ENCODE results near the gene FOXN1. TPM values are rescaled to one million over a fixed set of nuclear protein-coding genes. Genes with fewer than 3 reads are reported as not detected.
"Not testable (repeated sequence)": the region's sequence is repeated elsewhere in the genome, so short reads cannot be mapped to it uniquely, and the experiment has no call there.

Gene FOXN1
- total RNA-seq, 4 donors from 2014 or later: not detected

DNA sequence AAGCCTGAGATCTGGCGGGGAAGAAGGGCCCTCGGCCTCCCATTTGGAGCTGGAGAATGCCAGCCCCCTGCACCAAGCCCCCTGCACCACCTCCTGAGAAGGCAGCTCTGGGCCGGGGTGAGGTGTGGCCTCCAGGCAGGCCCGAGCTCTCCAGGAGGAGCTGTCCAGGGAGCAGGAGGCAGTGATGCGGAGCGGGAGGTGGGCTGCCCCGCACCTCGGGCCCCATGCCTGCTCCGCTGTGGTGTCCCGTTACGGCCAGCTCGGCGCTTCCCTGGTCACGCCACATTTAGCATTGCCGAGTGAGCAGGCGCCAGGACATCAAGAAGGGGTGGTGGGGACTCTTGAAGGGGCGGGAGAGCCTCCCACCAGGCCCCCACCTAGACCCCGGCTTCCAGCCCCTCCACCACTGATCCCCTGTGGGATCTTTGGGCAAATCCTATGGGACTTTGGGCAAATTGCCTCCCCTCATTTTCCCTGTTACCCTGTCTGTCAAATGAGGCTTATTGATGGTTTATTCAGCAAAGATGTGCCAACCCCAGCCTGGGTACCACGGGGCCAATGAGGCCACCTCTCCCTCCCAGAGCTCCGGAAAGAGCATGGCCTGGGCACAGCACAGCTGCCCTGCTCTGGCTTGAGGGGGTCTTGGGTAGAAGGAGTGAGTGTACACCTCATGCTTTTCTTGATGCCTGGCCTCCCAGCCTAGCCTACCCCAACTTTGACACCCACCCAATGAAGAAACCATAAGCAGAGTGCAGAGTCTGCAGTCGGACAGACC is 15.3 kb downstream of the FOXN1 start:
- TF ChIP-seq POLR2A (IDR thresholded peaks at IDR 0.05) (no peak), EP300 (IDR thresholded peaks at IDR 0.05) (no peak)
- TF ChIP-seq, protein P1, sequence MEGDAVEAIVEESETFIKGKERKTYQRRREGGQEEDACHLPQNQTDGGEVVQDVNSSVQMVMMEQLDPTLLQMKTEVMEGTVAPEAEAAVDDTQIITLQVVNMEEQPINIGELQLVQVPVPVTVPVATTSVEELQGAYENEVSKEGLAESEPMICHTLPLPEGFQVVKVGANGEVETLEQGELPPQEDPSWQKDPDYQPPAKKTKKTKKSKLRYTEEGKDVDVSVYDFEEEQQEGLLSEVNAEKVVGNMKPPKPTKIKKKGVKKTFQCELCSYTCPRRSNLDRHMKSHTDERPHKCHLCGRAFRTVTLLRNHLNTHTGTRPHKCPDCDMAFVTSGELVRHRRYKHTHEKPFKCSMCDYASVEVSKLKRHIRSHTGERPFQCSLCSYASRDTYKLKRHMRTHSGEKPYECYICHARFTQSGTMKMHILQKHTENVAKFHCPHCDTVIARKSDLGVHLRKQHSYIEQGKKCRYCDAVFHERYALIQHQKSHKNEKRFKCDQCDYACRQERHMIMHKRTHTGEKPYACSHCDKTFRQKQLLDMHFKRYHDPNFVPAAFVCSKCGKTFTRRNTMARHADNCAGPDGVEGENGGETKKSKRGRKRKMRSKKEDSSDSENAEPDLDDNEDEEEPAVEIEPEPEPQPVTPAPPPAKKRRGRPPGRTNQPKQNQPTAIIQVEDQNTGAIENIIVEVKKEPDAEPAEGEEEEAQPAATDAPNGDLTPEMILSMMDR (IDR thresholded peaks at IDR 0.05): no peak
- Histone ChIP-seq H3K27ac (no peak overlapping the region), H3K36me3 (no peaks in the 10 kb centered on the region)

DNA sequence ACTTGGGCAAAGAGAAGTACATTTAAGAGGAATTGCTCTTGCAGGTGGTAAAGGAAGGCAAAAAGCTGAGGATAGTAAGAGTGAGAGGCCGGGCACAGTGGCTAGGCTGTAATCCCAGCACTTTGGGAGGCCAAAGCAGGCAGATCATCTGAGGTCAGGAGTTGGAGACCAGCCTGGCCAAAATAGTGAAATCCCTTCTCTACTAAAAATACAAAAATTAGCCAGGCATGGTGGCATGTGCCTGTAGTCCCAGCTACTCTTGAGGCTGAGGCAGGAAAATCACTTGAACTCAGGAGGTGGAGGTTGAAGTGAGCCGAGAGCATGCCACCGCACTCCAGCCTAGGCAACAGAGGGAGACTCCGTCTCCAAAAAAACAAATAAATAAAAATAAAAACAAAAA is 16.1 kb downstream of the FOXN1 start:
- whole genome bisulfite sequencing, 2 donors: 91 to 93% methylated on average over 4 of the region's 4 CpGs
- not testable (repeated sequence) for H3K4me1 ChIP-seq; H3K9me3 ChIP-seq; H3K4me3 ChIP-seq; H3K27ac ChIP-seq; H3K36me3 ChIP-seq; DNase-seq (ENCODE audit: low spot score in 2 of 2); H3K27me3 ChIP-seq

More for the DNA sequence above, 15.3 kb downstream of the FOXN1 start:
- no peaks in the 10 kb centered on the region for H3K27me3 ChIP-seq
- no peaks in the 10 kb centered on the region for H3K9me3 ChIP-seq
- DNase-seq (ENCODE audit: low spot score in 2 of 2): no peak
- no peaks in the 10 kb centered on the region for H3K4me1 ChIP-seq
- H3K4me3 ChIP-seq: no peak overlapping the region
- 33 to 35% methylated on average over 19 to 21 of the region's 21 CpGs for WGBS, 2 donors

DNA sequence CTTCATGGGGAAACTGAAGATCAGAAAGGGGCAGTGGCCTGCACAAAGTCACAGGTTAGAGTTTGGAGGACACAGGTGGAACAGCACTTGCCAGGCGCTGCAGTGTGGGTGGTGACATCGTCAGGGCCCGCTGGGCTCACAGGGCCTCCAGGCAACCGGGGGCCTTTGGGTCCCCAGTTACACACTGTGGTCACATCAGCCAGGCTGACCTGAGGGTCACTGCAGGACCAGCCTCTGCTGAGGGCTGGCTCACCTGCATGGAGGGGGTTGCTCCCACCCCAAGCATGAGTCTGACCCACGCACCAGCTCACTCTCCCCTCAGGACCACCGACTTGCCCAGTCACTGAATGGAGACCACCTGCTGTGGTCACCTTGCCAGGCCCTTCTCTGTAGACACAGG is 17.0 kb downstream of the FOXN1 start:
- no peak for DNase-seq (ENCODE audit: low spot score in 2 of 2)
- H3K36me3 ChIP-seq: no peaks in the 10 kb centered on the region
- no peak overlapping the region for H3K4me3 ChIP-seq
- WGBS, 2 donors: 75 to 80% methylated on average over 4 to 6 of the region's 6 CpGs
- no peaks in the 10 kb centered on the region for H3K27me3 ChIP-seq
- no peak for TF ChIP-seq EP300 (IDR thresholded peaks at IDR 0.05)
- TF ChIP-seq, protein P1 (IDR thresholded peaks at IDR 0.05): no peak
- no peaks in the 10 kb centered on the region for H3K4me1 ChIP-seq
- no peaks in the 10 kb centered on the region for H3K9me3 ChIP-seq
- H3K27ac ChIP-seq: no peak overlapping the region

DNA sequence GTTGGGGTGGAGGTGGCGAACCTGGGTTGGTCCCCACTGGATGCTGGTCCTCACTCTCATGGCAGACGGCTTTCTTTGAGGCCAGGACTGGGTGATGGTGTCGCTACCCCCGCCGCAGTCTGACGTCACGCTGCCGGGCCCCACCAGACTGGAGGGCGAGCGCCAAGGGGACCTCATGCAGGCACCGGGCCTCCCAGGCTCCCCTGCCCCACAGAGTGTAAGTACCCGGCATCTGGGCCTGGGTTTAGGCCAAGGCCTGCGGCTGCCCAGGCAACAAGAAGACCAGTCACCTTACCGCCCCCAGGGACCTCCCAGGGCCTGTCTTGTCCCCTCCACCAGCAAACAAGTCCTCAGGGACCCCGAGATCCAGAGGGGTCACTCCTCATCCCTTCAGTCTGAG is 17.7 kb downstream of the FOXN1 start:
- TF ChIP-seq POLR2A (IDR thresholded peaks at IDR 0.05) (no peak), EP300 (IDR thresholded peaks at IDR 0.05) (no peak)
- TF ChIP-seq, protein P1 (IDR thresholded peaks at IDR 0.05): no peak
- Histone ChIP-seq H3K9me3 (no peaks in the 10 kb centered on the region), H3K27ac (no peak overlapping the region), H3K36me3 (no peaks in the 10 kb centered on the region), H3K4me1 (no peaks in the 10 kb centered on the region), H3K27me3 (no peaks in the 10 kb centered on the region), H3K4me3 (no peak overlapping the region)
- WGBS, 2 donors: 81 to 100% methylated on average over 1 to 10 of the region's 15 CpGs
- no peak for DNase-seq (ENCODE audit: low spot score in 2 of 2)

DNA sequence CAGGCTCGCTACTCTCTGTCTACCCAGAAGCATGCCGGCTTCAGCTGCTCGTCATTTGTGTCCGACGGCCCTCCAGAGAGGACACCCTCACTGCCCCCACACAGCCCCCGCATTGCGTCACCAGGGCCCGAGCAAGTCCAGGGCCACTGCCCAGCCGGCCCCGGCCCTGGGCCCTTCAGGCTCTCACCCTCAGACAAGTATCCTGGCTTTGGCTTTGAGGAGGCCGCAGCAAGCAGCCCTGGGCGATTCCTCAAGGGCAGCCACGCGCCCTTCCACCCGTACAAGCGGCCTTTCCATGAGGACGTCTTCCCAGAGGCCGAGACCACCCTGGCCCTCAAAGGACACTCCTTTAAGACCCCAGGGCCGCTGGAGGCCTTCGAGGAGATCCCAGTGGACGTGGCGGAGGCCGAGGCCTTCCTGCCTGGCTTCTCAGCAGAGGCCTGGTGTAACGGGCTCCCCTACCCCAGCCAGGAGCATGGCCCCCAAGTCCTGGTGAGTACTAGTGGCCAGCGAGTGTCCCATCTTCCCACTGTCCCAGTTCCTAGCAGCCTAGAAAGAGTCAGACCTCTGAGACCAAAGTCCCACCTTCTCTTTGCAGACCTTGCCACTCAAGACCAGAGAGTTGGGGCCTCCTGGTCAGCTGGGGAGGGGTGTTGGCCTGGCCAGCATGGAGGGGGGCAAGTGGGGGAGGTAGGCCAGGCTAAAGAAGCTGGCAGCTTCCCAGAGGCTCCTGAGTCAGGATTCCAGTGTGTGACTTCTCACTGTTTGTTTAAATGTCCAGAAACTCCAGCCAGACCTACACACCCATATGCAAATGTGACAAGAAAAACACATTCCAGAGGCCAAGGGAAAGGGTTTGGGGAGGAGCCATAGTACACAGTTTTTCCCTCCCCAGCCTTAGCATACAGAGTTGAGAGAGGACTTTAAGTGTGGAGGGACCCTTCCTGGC is 18.6 kb downstream of the FOXN1 start:
- WGBS, 2 donors: 84 to 89% methylated on average over 25 of the region's 25 CpGs
- Histone ChIP-seq H3K27ac (no peak overlapping the region), H3K36me3 (no peaks in the 10 kb centered on the region), H3K4me3 (no peak overlapping the region), H3K4me1 (no peaks in the 10 kb centered on the region), H3K27me3 (no peaks in the 10 kb centered on the region), H3K9me3 (no peaks in the 10 kb centered on the region)
- DNase-seq (ENCODE audit: low spot score in 2 of 2): no peak
- TF ChIP-seq, protein P1 (IDR thresholded peaks at IDR 0.05): no peak
- TF ChIP-seq EP300 (IDR thresholded peaks at IDR 0.05) (no peak), POLR2A (IDR thresholded peaks at IDR 0.05) (no peak)
